GM18861 (cell line): Measurements from ENCODE around the gene SLC30A3.
"Not testable (repeated sequence)": the region's sequence is repeated elsewhere in the genome, so short reads cannot be mapped to it uniquely, and the experiment has no call there.

Source experiments
- ATAC-seq: cut with Tn5 transposase; IDR thresholded peaks from one replicate; pipeline ENCODE4 v1.9.1; 2021; ENCODE audit not compliant: unreplicated experiment

SLC30A3 gene

GRCh38 chr2:27285481-27285880 lies 22.6 kb upstream of the SLC30A3 start:
- no peak for ATAC-seq

- ATAC-seq: no peak
These were observed 22.1 kb upstream of the SLC30A3 start for GRCh38 chr2:27284996-27285395.

- no peak for ATAC-seq
These were observed 20.0 kb upstream of the SLC30A3 start for GRCh38 chr2:27282892-27283291.

- ATAC-seq: no peak
These were observed 19.2 kb upstream of the SLC30A3 start, which contains the start of gene TRIM54 for GRCh38 chr2:27281855-27282559. Gene TRIM54 (plus strand): TSS chr2:27282429. CDS start chr2:27282732, 303 bp downstream.

GRCh38 chr2:27281442-27281841 lies 18.6 kb upstream of the SLC30A3 start:
- no peak for ATAC-seq

- ATAC-seq: no peak
These were observed 18.0 kb upstream of the SLC30A3 start for GRCh38 chr2:27280826-27281225.

GRCh38 chr2:27278010-27278409 lies 15.2 kb upstream of the SLC30A3 start:
- no peak for ATAC-seq

- ATAC-seq: no peak
These were observed 12.6 kb upstream of the SLC30A3 start, which contains the start of gene DNAJC5G for GRCh38 chr2:27275211-27276150. Gene DNAJC5G (plus strand): TSS chr2:27275433. CDS start chr2:27276729, 1,296 bp downstream.

- ATAC-seq: not testable (repeated sequence)
These were observed 10.0 kb upstream of the SLC30A3 start for GRCh38 chr2:27272537-27273522.

- no peak for ATAC-seq
These were observed 8.9 kb upstream of the SLC30A3 start for GRCh38 chr2:27271631-27272340.

- no peak for ATAC-seq
These were observed 7.8 kb upstream of the SLC30A3 start for GRCh38 chr2:27270670-27271069.

- no peak for ATAC-seq
These were observed 7.3 kb upstream of the SLC30A3 start for GRCh38 chr2:27270131-27270530.

- ATAC-seq: not testable (repeated sequence)
These were observed 5.4 kb upstream of the SLC30A3 start for GRCh38 chr2:27268296-27268695.

GRCh38 chr2:27265536-27265870 lies 2.7 kb upstream of the SLC30A3 start:
- ATAC-seq: no peak

- no peak for ATAC-seq
These were observed 2.1 kb upstream of the SLC30A3 start for GRCh38 chr2:27264753-27265535.

GRCh38 chr2:27264253-27264752 lies 1.5 kb upstream of the SLC30A3 start:
- no peak for ATAC-seq

- no peak for ATAC-seq
These were observed 723 bp upstream of the SLC30A3 start for GRCh38 chr2:27263287-27264252.

GRCh38 chr2:27261926-27262298 lies 935 bp downstream of the SLC30A3 start:
- ATAC-seq: no peak
